Ascending aorta (tissue), 2 donors: ENCODE data around the gene HSPE1. TPM values are rescaled to one million over a fixed set of nuclear protein-coding genes. Genes with fewer than 3 reads are reported as not detected.

Experiments used
- DNase-seq, 2 donors: peaks; one replicate each; pipeline ENCODE4 v3.0.0-alpha.2; 2019; ENCODE audit warnings: low spot score in 2 of 2
- H3K27ac ChIP-seq, 2 donors: fragments of 200-600 bp; sonication (generic); one replicate each; pipeline ENCODE4 v1.5.1; 2016 to 2017; ENCODE audit warnings: mild to moderate bottlenecking in 1 of 2
- H3K27me3 ChIP-seq: fragments of 200-600 bp; sonication (generic); one replicate; pipeline ENCODE4 v1.5.1; 2017
- H3K36me3 ChIP-seq, 2 donors: fragments of 200-600 bp; sonication (generic); one replicate each; pipeline ENCODE4 v1.5.1; 2016
- H3K4me1 ChIP-seq, 2 donors: fragments of 200-600 bp; sonication (generic); one replicate each; pipeline ENCODE4 v1.5.1; 2016 to 2017; ENCODE audit warnings: mild to moderate bottlenecking in 1 of 2
- H3K4me3 ChIP-seq, 2 donors: fragments of 200-600 bp; sonication (generic); one replicate each; pipeline ENCODE4 v1.5.1; 2016 to 2017; ENCODE audit warnings: mild to moderate bottlenecking in 1 of 2
- H3K9me3 ChIP-seq, 2 donors: fragments of 200-600 bp; sonication (generic); one replicate each; pipeline ENCODE4 v1.5.1; 2016
- intact Hi-C: fragments of 100-400 bp; cut with DNase I; formaldehyde crosslinking; loops from one replicate; pipeline ENCODE4 v1.15.1; 2023
- total RNA-seq: library from RNA; depleted of rRNA; stranded (reverse); fragments of >200 nt; gene quantifications from one replicate; pipeline ENCODE4 v1.1.0, GENCODE V29; 2016
- TF ChIP-seq, protein P1 (sequence below), 3 experiments: fragments of 200-600 bp in 2 of 3; fragments of 450-650 bp in 1 of 3; sonication (generic) in 2 of 3; IDR thresholded peaks; one replicate each; pipeline ENCODE4 v1.5.1; 2016 to 2019; ENCODE audit warnings: antibody characterized with exemption in 3 of 3, mild to moderate bottlenecking in 1 of 3, moderate library complexity in 1 of 3

The HSPE1 gene
- total RNA-seq, 1 donor from 2014 or later: 72.7 TPM

DNA sequence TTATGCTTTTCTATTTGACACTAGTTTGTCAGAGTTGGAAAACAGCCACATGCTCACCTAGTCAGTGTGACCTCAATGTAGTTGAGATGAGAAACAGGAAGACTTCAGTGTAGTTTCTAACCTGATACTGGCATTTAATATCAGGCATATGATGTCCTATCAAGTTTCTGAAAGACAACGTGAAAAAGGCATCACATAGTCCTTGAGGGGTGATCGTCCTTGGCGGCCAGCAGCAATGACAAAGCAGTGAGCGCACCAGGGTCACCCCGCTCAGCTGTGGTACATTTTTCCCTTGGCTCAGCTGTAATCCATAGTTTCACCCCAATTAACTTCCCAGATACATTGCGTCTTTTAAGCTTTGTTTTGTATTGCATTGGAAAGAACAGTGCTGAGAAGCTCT, 4.3 kb downstream of the HSPE1 start:
- TF ChIP-seq, protein P1, sequence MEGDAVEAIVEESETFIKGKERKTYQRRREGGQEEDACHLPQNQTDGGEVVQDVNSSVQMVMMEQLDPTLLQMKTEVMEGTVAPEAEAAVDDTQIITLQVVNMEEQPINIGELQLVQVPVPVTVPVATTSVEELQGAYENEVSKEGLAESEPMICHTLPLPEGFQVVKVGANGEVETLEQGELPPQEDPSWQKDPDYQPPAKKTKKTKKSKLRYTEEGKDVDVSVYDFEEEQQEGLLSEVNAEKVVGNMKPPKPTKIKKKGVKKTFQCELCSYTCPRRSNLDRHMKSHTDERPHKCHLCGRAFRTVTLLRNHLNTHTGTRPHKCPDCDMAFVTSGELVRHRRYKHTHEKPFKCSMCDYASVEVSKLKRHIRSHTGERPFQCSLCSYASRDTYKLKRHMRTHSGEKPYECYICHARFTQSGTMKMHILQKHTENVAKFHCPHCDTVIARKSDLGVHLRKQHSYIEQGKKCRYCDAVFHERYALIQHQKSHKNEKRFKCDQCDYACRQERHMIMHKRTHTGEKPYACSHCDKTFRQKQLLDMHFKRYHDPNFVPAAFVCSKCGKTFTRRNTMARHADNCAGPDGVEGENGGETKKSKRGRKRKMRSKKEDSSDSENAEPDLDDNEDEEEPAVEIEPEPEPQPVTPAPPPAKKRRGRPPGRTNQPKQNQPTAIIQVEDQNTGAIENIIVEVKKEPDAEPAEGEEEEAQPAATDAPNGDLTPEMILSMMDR (IDR thresholded peaks at IDR 0.05): no peak

DNA sequence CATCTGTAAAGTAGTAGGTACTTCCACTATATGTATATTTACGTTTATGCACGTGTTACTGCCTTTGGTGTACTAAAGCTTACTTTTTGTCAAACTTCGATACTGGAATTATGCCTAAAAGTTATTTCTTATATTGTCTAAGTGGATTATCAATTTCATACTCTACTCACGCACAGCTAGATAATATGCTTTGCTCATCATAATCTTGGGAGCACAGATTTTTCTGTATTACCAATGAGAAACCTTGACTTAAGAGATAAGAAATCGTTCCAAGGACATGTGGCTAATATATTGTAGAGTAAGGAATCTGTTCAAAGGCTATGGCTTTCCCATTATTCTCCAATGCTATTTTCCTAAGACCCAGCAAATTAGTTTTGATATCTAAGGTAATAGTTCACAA, 6.5 kb downstream of the HSPE1 start:
- no peaks in the 10 kb centered on the region for H3K27me3 ChIP-seq
- no peak for DNase-seq
- no peaks in the 10 kb centered on the region for H3K9me3 ChIP-seq
- H3K36me3 ChIP-seq: peaks cover 18 to 27% of the 10 kb centered on the region in 2 donors
- no peak overlapping the region for H3K27ac ChIP-seq
- no peak overlapping the region for H3K4me3 ChIP-seq
- peaks cover 3 to 8% of the 10 kb centered on the region in 2 donors for H3K4me1 ChIP-seq
- TF ChIP-seq, protein P1 (IDR thresholded peaks at IDR 0.05): no peak
- intact Hi-C loops: no loop called here

More for the DNA sequence above, 4.3 kb downstream of the HSPE1 start:
- no peaks in the 10 kb centered on the region for H3K9me3 ChIP-seq
- no peak overlapping the region for H3K27ac ChIP-seq
- H3K4me1 ChIP-seq: peaks cover 6 to 14% of the 10 kb centered on the region in 2 donors
- no peak overlapping the region for H3K4me3 ChIP-seq
- intact Hi-C loops: loop anchor here (5.0 kb wide), 1 partner anchor 1958 kb away; no protein-coding TSS in a partner anchor
- peaks cover 18 to 28% of the 10 kb centered on the region in 2 donors for H3K36me3 ChIP-seq
- no peak for DNase-seq
- H3K27me3 ChIP-seq: no peaks in the 10 kb centered on the region

DNA sequence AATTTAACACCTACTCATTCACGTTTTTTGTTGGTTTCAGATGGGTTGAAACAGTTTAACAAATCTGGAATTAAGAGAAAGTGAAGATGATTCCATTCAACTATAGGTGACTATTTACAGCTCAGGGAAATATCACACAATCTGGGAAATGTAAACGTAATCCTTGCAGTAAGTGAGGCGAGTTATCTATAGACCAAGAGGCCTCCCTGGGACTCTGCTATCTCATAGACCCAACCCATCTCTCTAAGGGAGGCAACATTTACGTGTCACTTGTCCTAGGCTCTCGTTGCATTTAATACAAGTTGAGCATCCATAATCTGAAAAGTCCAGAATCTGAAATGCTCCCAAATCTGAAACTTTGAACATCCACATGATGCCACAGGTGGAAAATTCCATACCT, 13.7 kb downstream of the HSPE1 start:
- intact Hi-C loops: loop anchor here (10.0 kb wide), 1 partner anchor 261 kb away; no protein-coding TSS in a partner anchor
- H3K36me3 ChIP-seq: no peaks in the 10 kb centered on the region

DNA sequence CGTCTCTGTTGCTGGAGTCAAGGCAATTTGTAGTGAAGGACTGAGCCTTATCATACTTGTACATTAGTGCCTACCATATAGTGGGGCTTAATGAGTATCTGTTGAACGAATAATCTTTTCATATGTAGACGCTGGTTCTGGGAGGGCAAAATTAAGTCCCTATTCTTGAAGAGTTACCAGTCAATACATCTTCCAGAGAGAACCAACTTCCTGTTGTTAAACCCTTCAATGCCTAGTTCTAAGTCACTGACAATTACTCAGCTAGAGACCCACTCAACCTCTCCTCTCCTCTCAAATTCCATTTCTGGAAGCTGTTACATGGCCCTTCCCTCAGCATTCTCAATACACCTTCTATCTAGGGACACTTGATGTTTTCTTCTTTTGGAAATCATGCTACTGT, 14.6 kb downstream of the HSPE1 start:
- no peak for DNase-seq
- H3K27me3 ChIP-seq: no peaks in the 10 kb centered on the region
- intact Hi-C loops: loop anchor here (1.0 to 10.0 kb wide), 3 partner anchors 14 to 1358 kb away; partner anchors contain the start of gene HSPE1

More for the DNA sequence above, 13.7 kb downstream of the HSPE1 start:
- DNase-seq: no peak
- no peaks in the 10 kb centered on the region for H3K27me3 ChIP-seq
- H3K27ac ChIP-seq: no peak overlapping the region
- H3K9me3 ChIP-seq: no peaks in the 10 kb centered on the region
- peaks cover 0 to 6% of the 10 kb centered on the region in 2 donors for H3K4me1 ChIP-seq
- no peak overlapping the region for H3K4me3 ChIP-seq
- TF ChIP-seq, protein P1 (IDR thresholded peaks at IDR 0.05): no peak

DNA sequence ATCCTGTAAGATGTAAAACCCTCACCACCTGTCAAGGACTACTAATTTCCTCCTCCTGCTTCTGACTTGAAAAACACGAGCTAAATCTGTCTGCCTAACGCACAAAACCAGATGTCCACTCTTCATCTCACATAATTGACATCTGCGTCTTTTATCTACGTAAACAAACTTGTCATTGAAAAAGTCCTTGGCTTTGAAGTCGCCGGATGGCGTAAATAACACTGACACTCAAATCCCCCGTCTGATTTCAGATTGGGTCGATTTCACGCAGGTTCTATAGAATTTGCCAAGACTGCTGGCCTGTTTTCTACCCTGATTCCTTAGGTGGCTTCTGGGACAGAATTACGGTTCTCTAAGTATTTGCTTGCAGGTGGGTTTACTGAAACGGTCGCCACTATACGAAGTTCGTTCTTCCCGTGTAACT, 15.1 kb downstream of the HSPE1 start:
- peaks cover 0 to 7% of the 10 kb centered on the region in 2 donors for H3K4me1 ChIP-seq
- H3K27me3 ChIP-seq: no peaks in the 10 kb centered on the region
- H3K27ac ChIP-seq: peak overlapping the region; percentile 84 to 95
- DNase-seq: no peak
- H3K9me3 ChIP-seq: no peaks in the 10 kb centered on the region
- intact Hi-C loops: loop anchor here (1.0 to 10.0 kb wide), 3 partner anchors 15 to 1357 kb away; partner anchors contain the start of gene HSPE1
- H3K4me3 ChIP-seq: peak overlapping the region; percentile 77 to 84
- TF ChIP-seq, protein P1 (IDR thresholded peaks at IDR 0.05): no peak
- no peaks in the 10 kb centered on the region for H3K36me3 ChIP-seq

More for the DNA sequence above, 14.6 kb downstream of the HSPE1 start:
- Histone ChIP-seq H3K9me3 (no peaks in the 10 kb centered on the region), H3K27ac (peak overlapping the region; percentile 84 to 95), H3K4me3 (peak overlapping the region in 1 of 2 donors; percentile 77), H3K4me1 (peaks cover 0 to 7% of the 10 kb centered on the region in 2 donors), H3K36me3 (no peaks in the 10 kb centered on the region)
- TF ChIP-seq, protein P1 (IDR thresholded peaks at IDR 0.05): no peak
